B cell (primary cell): ENCODE measurements around the gene WASF3. TPM values are rescaled to one million over a fixed set of nuclear protein-coding genes. Genes with fewer than 3 reads are reported as not detected.

Source experiments
- ATAC-seq: fragments of 200-7000 bp; cut with Tn5 transposase; one replicate; pipeline ENCODE4 v1.10.0; 2021; ENCODE audit warnings: low read depth, mild to moderate bottlenecking, moderate number of reproducible peaks, moderate library complexity
- CTCF ChIA-PET: fragments of 350-600 bp; sonication (Branson Sonifier 250); formaldehyde crosslinking; loops from one replicate; lab custom pipeline; 2021; ENCODE audit warnings: antibody characterized with exemption, inconsistent platforms; lab: Charles Lee
- POLR2A ChIA-PET: fragments of 350-600 bp; sonication (Branson Sonifier 250); formaldehyde crosslinking; loops from one replicate; lab custom pipeline; 2021; ENCODE audit warnings: antibody characterized with exemption; lab: Charles Lee
- DNase-seq: peaks from one replicate; pipeline ENCODE4 v3.0.0; 2013
- H2AFZ ChIP-seq: 2 replicates; pipeline ENCODE4 v1.6.1; 2012; ENCODE audit warnings: mild to moderate bottlenecking, low read depth, low read length; ENCODE audit not compliant: insufficient read depth, poor library complexity, severe bottlenecking
- H3K27ac ChIP-seq, 2 donors: 1 replicate in 1 of 2; 2 replicates in 1 of 2; pipeline ENCODE4 v1.5.1; 2012 to 2013; ENCODE audit warnings: low read length in 2 of 2, mild to moderate bottlenecking in 2 of 2, moderate library complexity in 1 of 2
- H3K27me3 ChIP-seq, 4 experiments: fragments of 200-600 bp in 1 of 4; sonication (generic) in 1 of 4; replicated peaks in 1 of 4; 1 replicate in 2 of 4; 2 replicates in 2 of 4; pipeline versions ENCODE4 v1.6.1 to v1.7.0; 2013 to 2016; ENCODE audit warnings: low read length in 3 of 4, mild to moderate bottlenecking in 2 of 4, mixed read lengths in 1 of 4, moderate library complexity in 1 of 4; ENCODE audit not compliant: insufficient read depth in 4 of 4, control insufficient read depth in 3 of 4; ENCODE audit errors: control extremely low read depth in 1 of 4
- H3K36me3 ChIP-seq, 2 experiments: replicated peaks in 1 of 2; 1 replicate in 1 of 2; 2 replicates in 1 of 2; pipeline versions ENCODE4 v1.6.1 to v1.7.1; 2013; ENCODE audit warnings: low read length in 1 of 2; ENCODE audit not compliant: insufficient read depth in 2 of 2, control insufficient read depth in 1 of 2; ENCODE audit errors: control extremely low read depth in 1 of 2, extremely low read depth in 1 of 2
- H3K4me1 ChIP-seq, 2 donors: fragments of 200-600 bp in 1 of 2; sonication (generic) in 1 of 2; 1 replicate in 1 of 2; 2 replicates in 1 of 2; pipeline versions ENCODE4 v1.5.1 to v1.6.1; 2013 to 2017; ENCODE audit warnings: low read length in 2 of 2; ENCODE audit not compliant: control insufficient read depth in 2 of 2, insufficient read depth in 2 of 2
- H3K4me2 ChIP-seq: replicated peaks from 2 replicates; pipeline ENCODE3; 2012; ENCODE audit warnings: mild to moderate bottlenecking, low read depth, low read length; ENCODE audit not compliant: poor library complexity, severe bottlenecking
- H3K4me3 ChIP-seq, 5 experiments: fragments of 200-600 bp in 1 of 5; sonication (generic) in 1 of 5; 1 replicate in 3 of 5; 2 replicates in 2 of 5; pipeline versions ENCODE4 v1.5.1 to v1.7.0; 2011 to 2016; ENCODE audit warnings: low read length in 4 of 5, mild to moderate bottlenecking in 4 of 5, low read depth in 2 of 5, control low read depth in 1 of 5, moderate library complexity in 1 of 5; ENCODE audit not compliant: insufficient read depth in 1 of 5; ENCODE audit errors: control extremely low read depth in 1 of 5, extremely low read depth in 1 of 5
- H3K79me2 ChIP-seq: fragments of 200-600 bp; sonication (generic); one replicate; pipeline ENCODE4 v1.6.0; 2016; ENCODE audit warnings: low read length; ENCODE audit not compliant: control insufficient read depth, insufficient read depth
- H3K9ac ChIP-seq: fragments of 200-600 bp; sonication (generic); 2 replicates; pipeline ENCODE4 v1.6.1; 2017; ENCODE audit warnings: mild to moderate bottlenecking, low read length, moderate library complexity
- H3K9me3 ChIP-seq, 3 donors: one replicate each; pipeline versions ENCODE4 v1.6.1 to v1.7.1; 2013; ENCODE audit warnings: low read length in 2 of 3; ENCODE audit not compliant: control insufficient read depth in 2 of 3, insufficient read depth in 1 of 3; ENCODE audit errors: control extremely low read depth in 1 of 3
- H4K20me1 ChIP-seq: 2 replicates; pipeline ENCODE4 v1.6.0; 2012; ENCODE audit warnings: mild to moderate bottlenecking, low read length; ENCODE audit not compliant: insufficient read depth, control insufficient read depth, poor library complexity, severe bottlenecking
- H3K27ac Mint-ChIP-seq: one replicate; pipeline ENCODE4 v1.8.0; 2021; ENCODE audit warnings: mixed read lengths
- H3K27me3 Mint-ChIP-seq: one replicate; pipeline ENCODE4 v1.8.0; 2021; ENCODE audit warnings: mixed read lengths
- H3K4me1 Mint-ChIP-seq: one replicate; pipeline ENCODE4 v1.8.0; 2021; ENCODE audit warnings: mixed read lengths
- H3K4me3 Mint-ChIP-seq: one replicate; pipeline ENCODE4 v1.8.0; 2021; ENCODE audit warnings: mixed read lengths
- H3K9me3 Mint-ChIP-seq: one replicate; pipeline ENCODE4 v1.8.0; 2022; ENCODE audit warnings: mixed read lengths; ENCODE audit not compliant: insufficient read depth
- EZH2 ChIP-seq: IDR thresholded peaks from 2 replicates; pipeline ENCODE4 v1.6.1; 2012; ENCODE audit warnings: borderline replicate concordance, low read depth, mild to moderate bottlenecking, moderate library complexity, low read length; ENCODE audit not compliant: insufficient read depth, poor library complexity, severe bottlenecking
- WGBS: methylation state at CpG from one replicate; pipeline ENCODE4 v1.1.5; 2013; ENCODE audit warnings: missing lambda C conversion rate; ENCODE audit not compliant: insufficient coverage; 5-methylcytosine and 5-hydroxymethylcytosine counted together
- intact Hi-C: fragments of 100-400 bp; cut with micrococcal nuclease; formaldehyde crosslinking; loops from one replicate; pipeline ENCODE4 v1.10.0; 2022
- polyA plus RNA-seq: library from polyadenylated mRNA; depleted of rRNA; stranded (reverse); fragments of >200 nt; gene quantifications from 2 replicates; pipeline ENCODE4 v1.2.3, GENCODE V29; 2012
- total RNA-seq, 2 donors: library from RNA; stranded (reverse); fragments of 120-200 nt in 1 of 2; gene quantifications; 1 replicate in 1 of 2; 2 replicates in 1 of 2; pipeline versions ENCODE4 v1.2.3 to v1.2.4, GENCODE V29; 2013 to 2022
- TF ChIP-seq, protein P1 (sequence below): fragments of 200-600 bp; IDR thresholded peaks from one replicate; pipeline ENCODE4 v1.8.0; 2022; ENCODE audit warnings: antibody characterized with exemption, mild to moderate bottlenecking

WASF3 gene
- total and polyA plus RNA-seq, 2 donors (not counting 1 experiment from before 2014, with no cell fraction given), result 0.18 to 0.89 TPM

DNA sequence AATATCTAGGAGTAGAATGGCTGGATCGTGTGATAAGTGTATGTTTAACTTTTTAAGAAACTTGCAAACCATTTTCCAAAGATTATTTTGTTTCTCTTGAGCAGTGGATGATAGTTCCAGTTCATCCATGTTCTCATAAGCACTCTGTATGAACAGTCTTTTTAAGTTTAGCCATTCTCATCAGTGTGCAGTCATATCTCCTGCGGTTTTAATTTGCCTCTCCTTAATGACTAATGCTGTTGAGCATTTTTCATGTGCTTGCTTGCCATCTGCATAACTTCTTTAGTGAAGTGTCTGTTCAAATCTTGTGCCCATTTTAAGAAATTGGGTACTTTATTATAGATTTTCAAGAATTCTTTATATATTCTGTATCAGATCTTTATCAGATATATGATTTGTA, 58.6 kb downstream of the WASF3 start:
- Histone ChIP-seq H3K36me3 (no peaks in the 10 kb centered on the region), H3K79me2 (no peaks in the 10 kb centered on the region), H3K27me3 (peaks cover 0 to 7% (median 2%) of the 10 kb centered on the region in 4 experiments), H3K9me3 (no peaks in the 10 kb centered on the region), H3K27ac (no peak overlapping the region), H3K4me1 (no peaks in the 10 kb centered on the region), H3K9ac (no peak overlapping the region), H2AFZ (no peak overlapping the region), H4K20me1 (no peaks in the 10 kb centered on the region), H3K4me2 (no peak overlapping the region), H3K4me3 (no peak overlapping the region)
- Mint-ChIP-seq H3K27me3 (peaks cover 26% of the 10 kb centered on the region), H3K27ac (no peak overlapping the region), H3K4me1 (no peaks in the 10 kb centered on the region), H3K4me3 (no peak overlapping the region), H3K9me3 (no peaks in the 10 kb centered on the region)
- ATAC-seq (no peak), DNase-seq (no peak)
- intact Hi-C loops, result no loop called here
- TF ChIP-seq, protein P1, sequence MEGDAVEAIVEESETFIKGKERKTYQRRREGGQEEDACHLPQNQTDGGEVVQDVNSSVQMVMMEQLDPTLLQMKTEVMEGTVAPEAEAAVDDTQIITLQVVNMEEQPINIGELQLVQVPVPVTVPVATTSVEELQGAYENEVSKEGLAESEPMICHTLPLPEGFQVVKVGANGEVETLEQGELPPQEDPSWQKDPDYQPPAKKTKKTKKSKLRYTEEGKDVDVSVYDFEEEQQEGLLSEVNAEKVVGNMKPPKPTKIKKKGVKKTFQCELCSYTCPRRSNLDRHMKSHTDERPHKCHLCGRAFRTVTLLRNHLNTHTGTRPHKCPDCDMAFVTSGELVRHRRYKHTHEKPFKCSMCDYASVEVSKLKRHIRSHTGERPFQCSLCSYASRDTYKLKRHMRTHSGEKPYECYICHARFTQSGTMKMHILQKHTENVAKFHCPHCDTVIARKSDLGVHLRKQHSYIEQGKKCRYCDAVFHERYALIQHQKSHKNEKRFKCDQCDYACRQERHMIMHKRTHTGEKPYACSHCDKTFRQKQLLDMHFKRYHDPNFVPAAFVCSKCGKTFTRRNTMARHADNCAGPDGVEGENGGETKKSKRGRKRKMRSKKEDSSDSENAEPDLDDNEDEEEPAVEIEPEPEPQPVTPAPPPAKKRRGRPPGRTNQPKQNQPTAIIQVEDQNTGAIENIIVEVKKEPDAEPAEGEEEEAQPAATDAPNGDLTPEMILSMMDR, result no peak
- no peak for TF ChIP-seq EZH2
- ChIA-PET CTCF (no interaction called here), POLR2A (no interaction called here)
- 100% methylated on average over 1 of the region's 2 CpGs for WGBS

DNA sequence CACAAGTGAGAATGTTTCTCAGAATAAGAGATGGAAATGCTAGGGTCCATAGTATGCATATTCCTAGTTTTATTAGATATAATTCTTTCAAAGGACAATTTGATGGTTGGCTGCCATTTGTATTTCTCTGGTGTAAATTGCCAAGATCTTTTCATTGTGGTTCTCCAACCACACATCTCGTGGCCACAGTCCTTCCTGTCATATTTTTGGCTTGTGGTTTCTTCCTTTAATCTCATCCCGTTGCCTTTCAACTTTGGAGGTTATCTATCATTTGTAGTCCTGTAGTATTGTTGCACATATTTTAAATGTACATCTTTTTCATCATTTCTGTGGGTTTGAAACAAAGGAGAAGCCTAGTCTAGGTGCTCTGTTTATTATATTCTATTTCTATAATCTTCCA, 61.2 kb downstream of the WASF3 start:
- no peak overlapping the region for H3K27ac ChIP-seq
- no peak overlapping the region for H3K4me3 Mint-ChIP-seq
- TF ChIP-seq, protein P1, result no peak
- TF ChIP-seq EZH2, result no peak
- H3K27me3 Mint-ChIP-seq, result peaks cover 30% of the 10 kb centered on the region
- ChIA-PET CTCF (no interaction called here), POLR2A (no interaction called here)
- peaks cover 0 to 2% (median 0%) of the 10 kb centered on the region in 3 donors for H3K9me3 ChIP-seq
- H3K9ac ChIP-seq, result no peak overlapping the region
- no peaks in the 10 kb centered on the region for H3K4me1 ChIP-seq
- no peak overlapping the region for H3K4me2 ChIP-seq
- ATAC-seq, result no peak
- no peaks in the 10 kb centered on the region for H3K79me2 ChIP-seq
- no peak overlapping the region for H3K27ac Mint-ChIP-seq
- peaks cover 0 to 7% (median 2%) of the 10 kb centered on the region in 4 experiments for H3K27me3 ChIP-seq
- H3K4me1 Mint-ChIP-seq, result no peaks in the 10 kb centered on the region
- peaks cover 3% of the 10 kb centered on the region for H3K9me3 Mint-ChIP-seq
- H2AFZ ChIP-seq, result no peak overlapping the region
- no peaks in the 10 kb centered on the region for H4K20me1 ChIP-seq
- H3K36me3 ChIP-seq, result no peaks in the 10 kb centered on the region
- intact Hi-C loops, result no loop called here
- no CpG with 5 or more reads among the region's 2 CpGs for WGBS
- H3K4me3 ChIP-seq, result no peak overlapping the region
- no peak for DNase-seq
